Measurements from ENCODE around the gene PTPRN2. TPM values are rescaled to one million over a fixed set of nuclear protein-coding genes. Genes with fewer than 3 reads are reported as not detected.

PTPRN2 gene
- total RNA-seq, 1 experiment from 2014 or later, result 2.1 TPM

DNA sequence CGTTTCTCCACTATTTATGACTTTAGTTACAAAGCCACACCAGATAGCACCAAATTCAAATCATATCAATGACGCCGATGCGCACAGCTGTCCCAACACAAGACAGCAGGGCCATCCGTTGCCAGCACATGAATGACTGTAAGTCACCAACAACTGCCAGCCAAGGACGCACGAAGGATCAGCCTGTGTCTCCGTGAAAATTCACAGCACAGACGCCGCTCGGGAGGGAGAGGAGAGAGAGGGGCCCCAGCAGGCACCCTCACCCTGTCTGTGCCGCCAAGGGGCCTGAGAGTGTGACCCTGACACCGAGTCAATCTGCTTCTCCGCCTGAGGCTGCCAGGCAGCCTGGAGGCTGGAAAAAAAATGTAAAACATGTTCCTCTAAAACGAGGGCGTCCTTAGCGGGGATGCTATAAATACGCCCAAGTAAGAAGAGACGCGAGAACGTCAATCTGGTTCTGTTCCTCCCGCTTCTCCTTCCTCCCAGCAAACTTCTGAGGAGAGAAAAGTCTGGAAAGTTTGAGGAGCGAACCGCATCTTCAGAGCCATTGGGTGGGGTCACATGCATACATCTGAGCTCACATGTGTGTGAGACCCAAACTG, 111.2 kb downstream of the PTPRN2 start:
- no peaks in the 10 kb centered on the region for H3K9me3 ChIP-seq (ENCODE audit: control insufficient read depth in 1 of 2, insufficient read depth in 1 of 2, low read depth in 1 of 2, low read length in 2 of 2)
- POLR2A ChIA-PET, result no interaction called here
- DNase-seq (ENCODE audit: low read depth, low spot score) (no peak), ATAC-seq (no peak)
- CTCF ChIA-PET, result no interaction called here
- no peaks in the 10 kb centered on the region for H4K20me1 ChIP-seq (ENCODE audit: insufficient read depth)
- H3K79me2 ChIP-seq (ENCODE audit: insufficient read depth, low read length), result no peaks in the 10 kb centered on the region
- intact Hi-C loops (cut with micrococcal nuclease), result no loop called here
- no peak overlapping the region for H2AFZ ChIP-seq (ENCODE audit: low read depth, low read length, poor library complexity, severe bottlenecking)
- H3K27ac ChIP-seq (ENCODE audit: low read depth, low read length), result no peak overlapping the region
- no peaks in the 10 kb centered on the region for H3K9me2 ChIP-seq (ENCODE audit: insufficient read depth)
- TF ChIP-seq, protein P1, sequence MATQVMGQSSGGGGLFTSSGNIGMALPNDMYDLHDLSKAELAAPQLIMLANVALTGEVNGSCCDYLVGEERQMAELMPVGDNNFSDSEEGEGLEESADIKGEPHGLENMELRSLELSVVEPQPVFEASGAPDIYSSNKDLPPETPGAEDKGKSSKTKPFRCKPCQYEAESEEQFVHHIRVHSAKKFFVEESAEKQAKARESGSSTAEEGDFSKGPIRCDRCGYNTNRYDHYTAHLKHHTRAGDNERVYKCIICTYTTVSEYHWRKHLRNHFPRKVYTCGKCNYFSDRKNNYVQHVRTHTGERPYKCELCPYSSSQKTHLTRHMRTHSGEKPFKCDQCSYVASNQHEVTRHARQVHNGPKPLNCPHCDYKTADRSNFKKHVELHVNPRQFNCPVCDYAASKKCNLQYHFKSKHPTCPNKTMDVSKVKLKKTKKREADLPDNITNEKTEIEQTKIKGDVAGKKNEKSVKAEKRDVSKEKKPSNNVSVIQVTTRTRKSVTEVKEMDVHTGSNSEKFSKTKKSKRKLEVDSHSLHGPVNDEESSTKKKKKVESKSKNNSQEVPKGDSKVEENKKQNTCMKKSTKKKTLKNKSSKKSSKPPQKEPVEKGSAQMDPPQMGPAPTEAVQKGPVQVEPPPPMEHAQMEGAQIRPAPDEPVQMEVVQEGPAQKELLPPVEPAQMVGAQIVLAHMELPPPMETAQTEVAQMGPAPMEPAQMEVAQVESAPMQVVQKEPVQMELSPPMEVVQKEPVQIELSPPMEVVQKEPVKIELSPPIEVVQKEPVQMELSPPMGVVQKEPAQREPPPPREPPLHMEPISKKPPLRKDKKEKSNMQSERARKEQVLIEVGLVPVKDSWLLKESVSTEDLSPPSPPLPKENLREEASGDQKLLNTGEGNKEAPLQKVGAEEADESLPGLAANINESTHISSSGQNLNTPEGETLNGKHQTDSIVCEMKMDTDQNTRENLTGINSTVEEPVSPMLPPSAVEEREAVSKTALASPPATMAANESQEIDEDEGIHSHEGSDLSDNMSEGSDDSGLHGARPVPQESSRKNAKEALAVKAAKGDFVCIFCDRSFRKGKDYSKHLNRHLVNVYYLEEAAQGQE (IDR thresholded peaks at IDR 0.05; ENCODE audit: low read depth), result no peak
- TF ChIP-seq EGR1 (IDR thresholded peaks at IDR 0.05; ENCODE audit: low read depth), result no peak
- TF ChIP-seq SP1 (IDR thresholded peaks at IDR 0.05; ENCODE audit: low read depth), result no peak
- TF ChIP-seq YY1 (IDR thresholded peaks at IDR 0.05; ENCODE audit: extremely low read depth, insufficient replicate concordance, low read depth, low read length), result no peak
- TF ChIP-seq ELF1 (IDR thresholded peaks at IDR 0.05; ENCODE audit: borderline replicate concordance, low read depth), result no peak
- TF ChIP-seq POLR2A (IDR thresholded peaks at IDR 0.05; ENCODE audit: borderline replicate concordance, extremely low read depth, insufficient read depth, insufficient read length), result no peak
- H3K4me1 ChIP-seq (ENCODE audit: control insufficient read depth in 1 of 2, insufficient read depth in 2 of 2, low read length in 2 of 2), result no peaks in the 10 kb centered on the region
- H3K36me3 ChIP-seq (ENCODE audit: control insufficient read depth in 1 of 2, insufficient read depth in 2 of 2, low read length in 2 of 2), result no peaks in the 10 kb centered on the region
- no peak overlapping the region for H3K4me3 ChIP-seq (replicated peaks in 1 of 2; ENCODE audit: low read depth in 1 of 2, low read length in 2 of 2)
- no peaks in the 10 kb centered on the region for H3K27me3 ChIP-seq (ENCODE audit: insufficient read depth, low read length)
- H3K9ac ChIP-seq (ENCODE audit: low read length), result no peak overlapping the region
- BruUV-seq (replicated peaks), result no TSS peak
- RAD21 ChIA-PET (ENCODE audit: low non-redundant PET in 1 of 2, low total read pairs in 2 of 2, uncharacterized antibody in 2 of 2, unreplicated experiment in 2 of 2), result no interaction called here
- no peak overlapping the region for H3K4me2 ChIP-seq (ENCODE audit: low read length)

DNA sequence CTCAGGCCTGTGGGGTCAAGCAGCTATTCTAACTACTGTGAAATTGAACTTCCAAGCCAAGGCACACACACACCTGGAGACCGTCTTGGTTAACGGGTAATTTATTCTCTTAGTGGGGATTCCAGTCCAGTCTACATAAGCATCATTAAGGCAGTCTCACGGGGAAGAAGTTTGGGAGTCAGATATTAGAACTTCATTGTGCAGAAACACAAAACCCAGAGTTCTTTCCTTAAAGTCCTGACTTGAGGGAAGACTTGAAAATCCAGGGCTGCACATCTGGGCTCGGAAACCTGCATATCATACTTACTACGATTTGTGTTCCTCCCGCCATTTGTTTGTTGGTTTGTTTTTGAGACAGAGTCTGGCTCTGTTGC, 112.0 kb downstream of the PTPRN2 start:
- Histone ChIP-seq H2AFZ (ENCODE audit: low read depth, low read length, poor library complexity, severe bottlenecking) (no peak overlapping the region), H3K27me3 (ENCODE audit: insufficient read depth, low read length) (no peaks in the 10 kb centered on the region), H3K27ac (ENCODE audit: low read depth, low read length) (no peak overlapping the region), H3K4me3 (replicated peaks in 1 of 2; ENCODE audit: low read depth in 1 of 2, low read length in 2 of 2) (no peak overlapping the region), H4K20me1 (ENCODE audit: insufficient read depth) (no peaks in the 10 kb centered on the region), H3K9me3 (ENCODE audit: control insufficient read depth in 1 of 2, insufficient read depth in 1 of 2, low read depth in 1 of 2, low read length in 2 of 2) (no peaks in the 10 kb centered on the region), H3K4me2 (ENCODE audit: low read length) (no peak overlapping the region), H3K79me2 (ENCODE audit: insufficient read depth, low read length) (no peaks in the 10 kb centered on the region), H3K4me1 (ENCODE audit: control insufficient read depth in 1 of 2, insufficient read depth in 2 of 2, low read length in 2 of 2) (no peaks in the 10 kb centered on the region), H3K9ac (ENCODE audit: low read length) (no peak overlapping the region), H3K36me3 (ENCODE audit: control insufficient read depth in 1 of 2, insufficient read depth in 2 of 2, low read length in 2 of 2) (no peaks in the 10 kb centered on the region), H3K9me2 (ENCODE audit: insufficient read depth) (no peaks in the 10 kb centered on the region)
- DNase-seq (ENCODE audit: low read depth, low spot score) (no peak), ATAC-seq (no peak)
- TF ChIP-seq ZFX (IDR thresholded peaks at IDR 0.05), result no peak
- TF ChIP-seq YY1 (IDR thresholded peaks at IDR 0.05; ENCODE audit: extremely low read depth, insufficient replicate concordance, low read depth, low read length), result no peak
- TF ChIP-seq POLR2A (IDR thresholded peaks at IDR 0.05; ENCODE audit: borderline replicate concordance, extremely low read depth, insufficient read depth, insufficient read length), result no peak
- TF ChIP-seq, protein P2, sequence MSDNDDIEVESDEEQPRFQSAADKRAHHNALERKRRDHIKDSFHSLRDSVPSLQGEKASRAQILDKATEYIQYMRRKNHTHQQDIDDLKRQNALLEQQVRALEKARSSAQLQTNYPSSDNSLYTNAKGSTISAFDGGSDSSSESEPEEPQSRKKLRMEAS (IDR thresholded peaks at IDR 0.05), result no peak
- no peak for TF ChIP-seq SP1 (IDR thresholded peaks at IDR 0.05; ENCODE audit: low read depth)
- TF ChIP-seq ELF1 (IDR thresholded peaks at IDR 0.05; ENCODE audit: borderline replicate concordance, low read depth), result no peak
- ChIA-PET RAD21 (ENCODE audit: low non-redundant PET in 1 of 2, low total read pairs in 2 of 2, uncharacterized antibody in 2 of 2, unreplicated experiment in 2 of 2) (no interaction called here), POLR2A (no interaction called here), CTCF (no interaction called here)
- intact Hi-C loops (cut with micrococcal nuclease), result no loop called here
- no TSS peak for BruUV-seq (replicated peaks)
